ENCODE measurements around the gene AKAP13. TPM values are rescaled to one million over a fixed set of nuclear protein-coding genes. Genes with fewer than 3 reads are reported as not detected.
"Not testable (repeated sequence)": the region's sequence is repeated elsewhere in the genome, so short reads cannot be mapped to it uniquely, and the experiment has no call there.

AKAP13 gene
- total RNA-seq, 1 donor from 2014 or later: 184 TPM

- DNase-seq (ENCODE audit: low spot score): no peak
Observed at GRCh38 chr15:85475317-85475701, 94.9 kb downstream of the AKAP13 start.

GRCh38 chr15:85475711-85476110, 95.3 kb downstream of the AKAP13 start:
- DNase-seq (ENCODE audit: low spot score): no peak

- DNase-seq (ENCODE audit: low spot score): no peak
Observed at GRCh38 chr15:85477061-85477460, 96.7 kb downstream of the AKAP13 start.

- no peak for DNase-seq (ENCODE audit: low spot score)
Observed at GRCh38 chr15:85477730-85478129, 97.3 kb downstream of the AKAP13 start.

GRCh38 chr15:85479071-85479647, 98.8 kb downstream of the AKAP13 start:
- no peak for DNase-seq (ENCODE audit: low spot score)

GRCh38 chr15:85480923-85481322, 100.5 kb downstream of the AKAP13 start:
- DNase-seq (ENCODE audit: low spot score): no peak

- not testable (repeated sequence) for DNase-seq (ENCODE audit: low spot score)
Observed at GRCh38 chr15:85481543-85481942, 101.1 kb downstream of the AKAP13 start.

GRCh38 chr15:85482894-85483293, 102.5 kb downstream of the AKAP13 start:
- no peak for DNase-seq (ENCODE audit: low spot score)

GRCh38 chr15:85483955-85484354, 103.6 kb downstream of the AKAP13 start:
- DNase-seq (ENCODE audit: low spot score): not testable (repeated sequence)

GRCh38 chr15:85484923-85485322, 104.5 kb downstream of the AKAP13 start:
- not testable (repeated sequence) for DNase-seq (ENCODE audit: low spot score)

- DNase-seq (ENCODE audit: low spot score): peak; percentile 82
Observed at GRCh38 chr15:85485956-85486567, 105.7 kb downstream of the AKAP13 start.

GRCh38 chr15:85487796-85488195, 107.4 kb downstream of the AKAP13 start:
- DNase-seq (ENCODE audit: low spot score): not testable (repeated sequence)

- no peak for DNase-seq (ENCODE audit: low spot score)
Observed at GRCh38 chr15:85488997-85489396, 108.6 kb downstream of the AKAP13 start.

GRCh38 chr15:85489773-85490493, 109.5 kb downstream of the AKAP13 start:
- no peak for DNase-seq (ENCODE audit: low spot score)

GRCh38 chr15:85490856-85491255, 110.5 kb downstream of the AKAP13 start:
- no peak for DNase-seq (ENCODE audit: low spot score)

GRCh38 chr15:85491691-85492090, 111.3 kb downstream of the AKAP13 start:
- no peak for DNase-seq (ENCODE audit: low spot score)

- no peak for DNase-seq (ENCODE audit: low spot score)
Observed at GRCh38 chr15:85492406-85492805, 112.0 kb downstream of the AKAP13 start.

- DNase-seq (ENCODE audit: low spot score): no peak
Observed at GRCh38 chr15:85493260-85493659, 112.9 kb downstream of the AKAP13 start.

- DNase-seq (ENCODE audit: low spot score): peak; percentile 63
Observed at GRCh38 chr15:85494048-85494777, 113.8 kb downstream of the AKAP13 start.

GRCh38 chr15:85495096-85495495, 114.7 kb downstream of the AKAP13 start:
- no peak for DNase-seq (ENCODE audit: low spot score)

GRCh38 chr15:85495544-85495943, 115.1 kb downstream of the AKAP13 start:
- DNase-seq (ENCODE audit: low spot score): no peak

GRCh38 chr15:85496151-85496550, 115.7 kb downstream of the AKAP13 start:
- no peak for DNase-seq (ENCODE audit: low spot score)
